ENCODE results near the gene STK35. TPM values are rescaled to one million over a fixed set of nuclear protein-coding genes. Genes with fewer than 3 reads are reported as not detected.
A peak's percentile ranks its signal among the peaks of the same experiment; 100 is the strongest.

The STK35 gene
- total and polyA plus RNA-seq, 7 experiments from 2014 or later = 5.3 to 19.0 (median 16.8) TPM

- peak in 1 of 9 donors; percentile 11 for DNase-seq
- H3K36me3 ChIP-seq (ENCODE audit: control insufficient read depth in 2 of 3, insufficient read depth in 3 of 3, low read length in 3 of 3) = peaks cover 0 to 16% (median 0%) of the 10 kb centered on the region in 3 experiments
- no peak overlapping the region for H3K27ac ChIP-seq (ENCODE audit: low read depth, low read length)
- H3K9me3 ChIP-seq (ENCODE audit: control insufficient read depth in 2 of 3, low read length in 3 of 3) = no peaks in the 10 kb centered on the region
- Mint-ChIP-seq H3K27me3 (no peaks in the 10 kb centered on the region), H3K27ac (peak overlapping the region in 5 of 9 donors; percentile 1 to 62 (median 33)), H3K4me3 (peak overlapping the region in 6 of 10 donors; percentile 38 to 53 (median 41)), H3K36me3 (peaks cover 0 to 28% (median 9%) of the 10 kb centered on the region in 5 donors), H3K9me3 (no peaks in the 10 kb centered on the region), H3K4me1 (peaks cover 69 to 100% (median 95%) of the 10 kb centered on the region in 7 donors)
- H3K4me3 ChIP-seq (ENCODE audit: low read length) = no peak overlapping the region
- H3K27me3 ChIP-seq (ENCODE audit: control insufficient read depth in 2 of 2, insufficient read depth in 2 of 2, low read length in 2 of 2) = no peaks in the 10 kb centered on the region
- ChIA-PET CTCF (no interaction called here), POLR2A (no interaction called here)
- no peak for ATAC-seq
- intact Hi-C loops (cut with micrococcal nuclease) = loop anchor here in 1 of 2 donors (10.0 kb wide), 2 partner anchors 885 to 1785 kb away; partner anchors contain the start of genes RAD21L1 and SOX12
- peaks cover 34 to 64% of the 10 kb centered on the region in 2 donors for H3K4me1 ChIP-seq (ENCODE audit: control insufficient read depth in 2 of 2, insufficient read depth in 2 of 2, low read length in 2 of 2)
These were observed 8.0 kb downstream of the STK35 start for GRCh38 chr20:2109425-2110210.

DNA sequence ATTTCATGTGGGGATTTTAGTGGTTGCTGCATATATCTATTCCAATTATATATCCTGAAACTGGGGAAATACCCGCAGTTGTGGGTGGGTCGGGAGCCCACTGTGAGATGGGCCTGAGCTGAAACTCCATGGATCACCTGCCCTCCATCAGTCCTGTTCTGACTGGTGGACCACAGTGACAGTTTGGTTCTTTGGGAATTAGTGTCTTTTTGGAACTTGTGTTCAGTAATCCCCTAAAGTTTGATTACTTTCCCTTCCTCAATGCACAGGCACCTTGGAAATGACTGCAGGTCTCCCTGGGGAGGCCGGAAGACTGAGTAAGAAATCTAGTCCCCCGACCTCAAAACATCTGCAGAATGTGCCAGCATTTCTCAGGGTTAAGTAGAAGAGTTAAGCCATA, 11.3 kb downstream of the STK35 start:
- POLR2A ChIA-PET = interaction anchor here (2.3 kb wide), 1 partner anchor 10 kb away, joined by 8 read pairs; no protein-coding TSS in a partner anchor
- Mint-ChIP-seq H3K4me1 (peaks cover 54 to 99% (median 83%) of the 10 kb centered on the region in 7 donors), H3K36me3 (peaks cover 7 to 40% (median 14%) of the 10 kb centered on the region in 5 donors), H3K27me3 (no peaks in the 10 kb centered on the region), H3K4me3 (peak overlapping the region in 4 of 10 donors; percentile 14 to 46 (median 25)), H3K27ac (peak overlapping the region in 1 of 9 donors; percentile 73), H3K9me3 (no peaks in the 10 kb centered on the region)
- no peaks in the 10 kb centered on the region for H3K9me3 ChIP-seq (ENCODE audit: control insufficient read depth in 2 of 3, low read length in 3 of 3)
- H3K27ac ChIP-seq (ENCODE audit: low read depth, low read length) = no peak overlapping the region
- intact Hi-C loops (cut with micrococcal nuclease) = no loop called here
- H3K4me1 ChIP-seq (ENCODE audit: control insufficient read depth in 2 of 2, insufficient read depth in 2 of 2, low read length in 2 of 2) = peaks cover 23 to 45% of the 10 kb centered on the region in 2 donors
- CTCF ChIA-PET = no interaction called here
- no peak overlapping the region for H3K4me3 ChIP-seq (ENCODE audit: low read length)
- DNase-seq = no peak
- peaks cover 5 to 36% (median 5%) of the 10 kb centered on the region in 3 experiments for H3K36me3 ChIP-seq (ENCODE audit: control insufficient read depth in 2 of 3, insufficient read depth in 3 of 3, low read length in 3 of 3)
- ATAC-seq = no peak
- H3K27me3 ChIP-seq (ENCODE audit: control insufficient read depth in 2 of 2, insufficient read depth in 2 of 2, low read length in 2 of 2) = no peaks in the 10 kb centered on the region

- Histone ChIP-seq H3K4me1 (ENCODE audit: control insufficient read depth in 2 of 2, insufficient read depth in 2 of 2, low read length in 2 of 2) (peaks cover 23 to 34% of the 10 kb centered on the region in 2 donors), H3K36me3 (ENCODE audit: control insufficient read depth in 2 of 3, insufficient read depth in 3 of 3, low read length in 3 of 3) (peaks cover 5 to 46% (median 6%) of the 10 kb centered on the region in 3 experiments), H3K9me3 (ENCODE audit: control insufficient read depth in 2 of 3, low read length in 3 of 3) (no peaks in the 10 kb centered on the region), H3K4me3 (ENCODE audit: low read length) (no peak overlapping the region), H3K27me3 (ENCODE audit: control insufficient read depth in 2 of 2, insufficient read depth in 2 of 2, low read length in 2 of 2) (no peaks in the 10 kb centered on the region), H3K27ac (ENCODE audit: low read depth, low read length) (no peak overlapping the region)
- Mint-ChIP-seq H3K36me3 (peaks cover 11 to 42% (median 20%) of the 10 kb centered on the region in 5 donors), H3K27me3 (no peaks in the 10 kb centered on the region), H3K9me3 (no peaks in the 10 kb centered on the region), H3K4me3 (peak overlapping the region in 7 of 10 donors; percentile 4 to 62 (median 26)), H3K27ac (peak overlapping the region in 6 of 9 donors; percentile 11 to 85 (median 54)), H3K4me1 (peaks cover 52 to 98% (median 80%) of the 10 kb centered on the region in 7 donors)
- ChIA-PET POLR2A (no interaction called here), CTCF (no interaction called here)
- intact Hi-C loops (cut with micrococcal nuclease) = no loop called here
- no peak for DNase-seq
- no peak for ATAC-seq
These were observed 12.7 kb downstream of the STK35 start for GRCh38 chr20:2114127-2114959.

GRCh38 chr20:2114990-2115681, 13.5 kb downstream of the STK35 start:
- H3K4me1 ChIP-seq (ENCODE audit: control insufficient read depth in 2 of 2, insufficient read depth in 2 of 2, low read length in 2 of 2) = peaks cover 15 to 31% of the 10 kb centered on the region in 2 donors
- POLR2A ChIA-PET = no interaction called here
- peaks cover 50 to 98% (median 80%) of the 10 kb centered on the region in 7 donors for H3K4me1 Mint-ChIP-seq

GRCh38 chr20:2116170-2116940, 14.7 kb downstream of the STK35 start:
- POLR2A ChIA-PET = no interaction called here
- no peaks in the 10 kb centered on the region for H3K27me3 Mint-ChIP-seq
- H3K4me3 Mint-ChIP-seq = peak overlapping the region in 3 of 10 donors; percentile 11 to 45 (median 26)
- DNase-seq (no peak), ATAC-seq (no peak)
- H3K4me1 Mint-ChIP-seq = peaks cover 49 to 98% (median 80%) of the 10 kb centered on the region in 7 donors
- Histone ChIP-seq H3K9me3 (ENCODE audit: control insufficient read depth in 2 of 3, low read length in 3 of 3) (no peaks in the 10 kb centered on the region), H3K4me1 (ENCODE audit: control insufficient read depth in 2 of 2, insufficient read depth in 2 of 2, low read length in 2 of 2) (peaks cover 12 to 28% of the 10 kb centered on the region in 2 donors), H3K27me3 (ENCODE audit: control insufficient read depth in 2 of 2, insufficient read depth in 2 of 2, low read length in 2 of 2) (no peaks in the 10 kb centered on the region), H3K27ac (ENCODE audit: low read depth, low read length) (no peak overlapping the region), H3K36me3 (ENCODE audit: control insufficient read depth in 2 of 3, insufficient read depth in 3 of 3, low read length in 3 of 3) (peaks cover 5 to 46% (median 6%) of the 10 kb centered on the region in 3 experiments), H3K4me3 (ENCODE audit: low read length) (no peak overlapping the region)
- H3K27ac Mint-ChIP-seq = no peak overlapping the region
- intact Hi-C loops (cut with micrococcal nuclease) = no loop called here
- H3K36me3 Mint-ChIP-seq = peaks cover 20 to 59% (median 33%) of the 10 kb centered on the region in 5 donors
- CTCF ChIA-PET = no interaction called here
- H3K9me3 Mint-ChIP-seq = peaks cover 0 to 5% (median 0%) of the 10 kb centered on the region in 11 donors

More at GRCh38 chr20:2114990-2115681, 13.5 kb downstream of the STK35 start:
- no peak for ATAC-seq
- H3K36me3 ChIP-seq (ENCODE audit: control insufficient read depth in 2 of 3, insufficient read depth in 3 of 3, low read length in 3 of 3) = peaks cover 5 to 46% (median 6%) of the 10 kb centered on the region in 3 experiments
- no peaks in the 10 kb centered on the region for H3K27me3 Mint-ChIP-seq
- H3K4me3 ChIP-seq (ENCODE audit: low read length) = no peak overlapping the region
- DNase-seq = no peak
- no peak overlapping the region for H3K27ac ChIP-seq (ENCODE audit: low read depth, low read length)
- intact Hi-C loops (cut with micrococcal nuclease) = no loop called here
- peaks cover 0 to 2% (median 0%) of the 10 kb centered on the region in 11 donors for H3K9me3 Mint-ChIP-seq
- H3K4me3 Mint-ChIP-seq = peak overlapping the region in 7 of 10 donors; percentile 4 to 49 (median 26)
- H3K27ac Mint-ChIP-seq = peak overlapping the region in 5 of 9 donors; percentile 11 to 48 (median 29)
- H3K9me3 ChIP-seq (ENCODE audit: control insufficient read depth in 2 of 3, low read length in 3 of 3) = no peaks in the 10 kb centered on the region
- H3K36me3 Mint-ChIP-seq = peaks cover 11 to 47% (median 26%) of the 10 kb centered on the region in 5 donors
- H3K27me3 ChIP-seq (ENCODE audit: control insufficient read depth in 2 of 2, insufficient read depth in 2 of 2, low read length in 2 of 2) = no peaks in the 10 kb centered on the region
- CTCF ChIA-PET = no interaction called here
